ENCODE measurements around the gene CEP20.

CEP20 gene

GRCh38 chr16:15827709-15828343 lies 60.6 kb downstream of the CEP20 start:
- DNase-seq = no peak

GRCh38 chr16:15827299-15827698 lies 61.1 kb downstream of the CEP20 start:
- no peak for DNase-seq

- DNase-seq = no peak
These were observed 62.6 kb downstream of the CEP20 start for GRCh38 chr16:15825750-15826305.

- DNase-seq = peak; percentile 80
These were observed 65.4 kb downstream of the CEP20 start for GRCh38 chr16:15822957-15823356.

- DNase-seq = no peak
These were observed 67.6 kb downstream of the CEP20 start for GRCh38 chr16:15820837-15821236.

GRCh38 chr16:15819046-15819445 lies 69.4 kb downstream of the CEP20 start:
- no peak for DNase-seq

GRCh38 chr16:15817446-15817845 lies 71.0 kb downstream of the CEP20 start:
- no peak for DNase-seq

GRCh38 chr16:15816228-15816627 lies 72.2 kb downstream of the CEP20 start:
- no peak for DNase-seq

Data from NCI-H446 treated with DMSO at 0.1 percent for 48 hours (cell line).